AG04450 (cell line): ENCODE measurements around the gene DDRGK1. TPM values are rescaled to one million over a fixed set of nuclear protein-coding genes. Genes with fewer than 3 reads are reported as not detected.

Source experiments
- CTCF ChIA-PET: fragments of 300-600, 350-600 bp; formaldehyde crosslinking; extraction: SDS; loops from one replicate; lab custom pipeline; 2022; ENCODE audit warnings: antibody characterized with exemption, inconsistent platforms; lab: Charles Lee
- POLR2A ChIA-PET: fragments of 350-600 bp; formaldehyde crosslinking; extraction: SDS; loops from one replicate; lab custom pipeline; 2021; ENCODE audit warnings: antibody characterized with exemption, inconsistent platforms; lab: Yijun Ruan, JAX
- DNase-seq: peaks from one replicate; pipeline ENCODE4 v3.0.0-alpha.2; 2011; ENCODE audit warnings: low read depth, low spot score
- H3K27ac ChIP-seq: one replicate; pipeline ENCODE4 v1.5.1; 2012; ENCODE audit warnings: low read depth, low read length, control low read depth
- H3K27me3 ChIP-seq: one replicate; pipeline ENCODE4 v1.6.0; 2012; ENCODE audit warnings: low read length; ENCODE audit not compliant: control insufficient read depth, insufficient read depth
- H3K4me3 ChIP-seq: 2 replicates; pipeline ENCODE4 v1.5.1; 2011; ENCODE audit warnings: mild to moderate bottlenecking, low read depth, low read length, control low read depth
- H3K9me3 ChIP-seq: 2 replicates; pipeline ENCODE4 v1.5.1; 2012; ENCODE audit warnings: low read length; ENCODE audit not compliant: control insufficient read depth, insufficient read depth
- polyA plus RNA-seq: library from polyadenylated mRNA; depleted of rRNA; stranded (reverse); fragments of >200 nt; gene quantifications from 2 replicates; pipeline ENCODE4 v1.2.3, GENCODE V29; 2011
- TF ChIP-seq, protein P1 (sequence below): IDR thresholded peaks from 2 replicates; pipeline ENCODE4 v1.5.1; 2011; ENCODE audit warnings: low read depth, low read length, control low read depth, inconsistent platforms

Gene DDRGK1
- polyA plus RNA-seq, 1 experiment = 24.7 TPM

DNA sequence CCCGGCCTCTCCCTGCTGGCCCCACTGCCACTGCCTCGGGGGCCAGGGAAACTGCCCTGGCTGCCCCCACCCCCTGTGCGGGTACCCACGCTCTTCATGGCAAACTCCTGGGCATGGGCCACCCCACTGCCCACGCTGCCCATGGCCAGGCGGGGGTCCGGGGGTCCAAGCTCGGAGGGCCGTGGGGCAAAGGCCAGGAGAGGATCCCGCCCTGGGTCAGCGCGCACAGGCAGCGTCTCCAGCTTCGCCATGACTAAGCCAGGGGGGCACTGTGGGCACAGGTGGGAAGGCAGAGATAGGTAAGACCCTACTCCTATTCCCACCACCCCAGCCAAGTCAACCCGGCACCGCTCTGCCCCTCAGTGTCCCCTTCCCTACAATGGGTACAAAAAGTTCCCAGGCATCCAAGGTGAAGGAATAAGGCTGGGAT, 37.6 kb downstream of the DDRGK1 start:
- ChIA-PET POLR2A (no interaction called here), CTCF (no interaction called here)
- Histone ChIP-seq H3K27ac (no peak overlapping the region), H3K9me3 (no peaks in the 10 kb centered on the region), H3K27me3 (peaks cover 14% of the 10 kb centered on the region), H3K4me3 (no peak overlapping the region)
- TF ChIP-seq, protein P1, sequence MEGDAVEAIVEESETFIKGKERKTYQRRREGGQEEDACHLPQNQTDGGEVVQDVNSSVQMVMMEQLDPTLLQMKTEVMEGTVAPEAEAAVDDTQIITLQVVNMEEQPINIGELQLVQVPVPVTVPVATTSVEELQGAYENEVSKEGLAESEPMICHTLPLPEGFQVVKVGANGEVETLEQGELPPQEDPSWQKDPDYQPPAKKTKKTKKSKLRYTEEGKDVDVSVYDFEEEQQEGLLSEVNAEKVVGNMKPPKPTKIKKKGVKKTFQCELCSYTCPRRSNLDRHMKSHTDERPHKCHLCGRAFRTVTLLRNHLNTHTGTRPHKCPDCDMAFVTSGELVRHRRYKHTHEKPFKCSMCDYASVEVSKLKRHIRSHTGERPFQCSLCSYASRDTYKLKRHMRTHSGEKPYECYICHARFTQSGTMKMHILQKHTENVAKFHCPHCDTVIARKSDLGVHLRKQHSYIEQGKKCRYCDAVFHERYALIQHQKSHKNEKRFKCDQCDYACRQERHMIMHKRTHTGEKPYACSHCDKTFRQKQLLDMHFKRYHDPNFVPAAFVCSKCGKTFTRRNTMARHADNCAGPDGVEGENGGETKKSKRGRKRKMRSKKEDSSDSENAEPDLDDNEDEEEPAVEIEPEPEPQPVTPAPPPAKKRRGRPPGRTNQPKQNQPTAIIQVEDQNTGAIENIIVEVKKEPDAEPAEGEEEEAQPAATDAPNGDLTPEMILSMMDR = no peak
- DNase-seq = no peak

DNA sequence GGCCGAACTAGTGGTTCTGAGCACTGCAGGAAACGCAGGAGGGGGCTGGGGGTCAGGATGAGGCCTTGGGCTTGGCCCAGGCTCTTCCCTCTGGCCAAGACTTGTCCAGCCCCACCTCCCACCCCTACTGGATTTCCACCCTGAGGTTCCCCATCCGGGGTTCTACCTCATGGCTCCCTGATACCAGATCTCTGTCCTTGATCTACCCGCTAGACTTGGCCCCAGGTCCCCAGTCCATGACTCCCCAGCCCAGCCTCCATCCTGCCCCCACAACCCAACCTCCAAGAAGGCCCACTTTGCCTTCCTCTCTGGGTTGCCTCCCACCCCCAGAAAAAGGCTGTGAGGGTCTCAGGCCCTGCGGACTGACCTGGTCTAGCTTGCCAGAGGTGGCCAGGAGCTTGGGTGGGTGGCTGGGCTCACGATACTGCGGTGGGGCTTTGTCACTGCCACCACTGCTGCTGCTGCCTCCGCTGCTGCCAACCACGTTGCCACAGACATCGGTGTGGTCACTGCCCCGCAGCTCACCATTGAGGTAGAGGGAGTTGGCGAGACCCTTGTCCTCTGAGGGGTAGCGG, 38.1 kb downstream of the DDRGK1 start:
- DNase-seq = no peak

DNA sequence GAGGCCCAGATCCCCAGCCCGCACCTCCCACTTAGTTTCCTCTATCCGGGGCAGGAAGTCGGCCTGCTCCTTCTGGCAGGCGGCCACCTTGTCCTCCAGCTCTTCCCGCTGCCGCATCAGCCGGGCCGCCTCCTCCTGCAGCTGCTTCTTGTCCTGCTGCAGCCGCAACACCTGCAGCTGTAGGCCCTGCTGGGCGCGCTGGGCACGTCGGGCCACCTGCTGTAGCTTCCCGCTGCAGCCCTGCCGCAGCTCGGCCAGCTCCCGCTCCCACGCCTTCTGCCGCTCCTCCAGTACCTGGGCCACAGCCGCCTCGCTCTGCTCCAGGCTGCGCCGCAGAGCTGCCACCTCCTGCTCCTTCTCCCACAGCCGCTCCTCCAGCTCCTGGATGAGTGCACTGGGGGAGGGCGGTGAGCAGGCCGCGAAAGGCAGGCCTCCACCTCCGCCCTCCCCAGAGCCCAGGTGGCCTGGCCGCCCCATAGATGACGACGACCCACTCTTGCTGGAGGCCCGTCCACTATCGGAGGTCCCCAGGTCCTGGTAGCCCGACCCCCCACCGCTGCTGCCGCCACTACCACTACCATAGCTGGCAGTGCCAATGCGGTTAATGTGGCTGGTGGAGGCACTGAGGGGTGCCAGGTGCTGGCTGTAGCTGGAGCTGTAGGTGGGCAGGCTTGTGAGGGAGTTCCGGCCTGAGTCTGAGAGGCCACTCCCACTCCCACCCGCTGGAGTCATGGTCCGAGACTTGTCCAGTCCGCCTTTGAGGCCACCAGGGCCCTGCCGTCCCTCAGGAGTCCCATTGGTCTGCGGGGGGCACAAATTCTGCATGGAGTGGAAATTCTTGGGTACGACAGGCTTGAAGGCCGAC, 38.8 kb downstream of the DDRGK1 start:
- ChIA-PET CTCF (no interaction called here), POLR2A (interaction anchor here (0.7 kb wide), 1 partner anchor 652 kb away, joined by 4 read pairs; no protein-coding TSS in a partner anchor)
- TF ChIP-seq, protein P1 = no peak
- no peak for DNase-seq
- Histone ChIP-seq H3K27ac (no peak overlapping the region), H3K4me3 (no peak overlapping the region), H3K27me3 (peaks cover 11% of the 10 kb centered on the region), H3K9me3 (no peaks in the 10 kb centered on the region)

More for the DNA sequence above, 38.1 kb downstream of the DDRGK1 start:
- ChIA-PET POLR2A (no interaction called here), CTCF (no interaction called here)
- H3K4me3 ChIP-seq = no peak overlapping the region
- peaks cover 11% of the 10 kb centered on the region for H3K27me3 ChIP-seq
- no peaks in the 10 kb centered on the region for H3K9me3 ChIP-seq
- TF ChIP-seq, protein P1 = no peak
- no peak overlapping the region for H3K27ac ChIP-seq

DNA sequence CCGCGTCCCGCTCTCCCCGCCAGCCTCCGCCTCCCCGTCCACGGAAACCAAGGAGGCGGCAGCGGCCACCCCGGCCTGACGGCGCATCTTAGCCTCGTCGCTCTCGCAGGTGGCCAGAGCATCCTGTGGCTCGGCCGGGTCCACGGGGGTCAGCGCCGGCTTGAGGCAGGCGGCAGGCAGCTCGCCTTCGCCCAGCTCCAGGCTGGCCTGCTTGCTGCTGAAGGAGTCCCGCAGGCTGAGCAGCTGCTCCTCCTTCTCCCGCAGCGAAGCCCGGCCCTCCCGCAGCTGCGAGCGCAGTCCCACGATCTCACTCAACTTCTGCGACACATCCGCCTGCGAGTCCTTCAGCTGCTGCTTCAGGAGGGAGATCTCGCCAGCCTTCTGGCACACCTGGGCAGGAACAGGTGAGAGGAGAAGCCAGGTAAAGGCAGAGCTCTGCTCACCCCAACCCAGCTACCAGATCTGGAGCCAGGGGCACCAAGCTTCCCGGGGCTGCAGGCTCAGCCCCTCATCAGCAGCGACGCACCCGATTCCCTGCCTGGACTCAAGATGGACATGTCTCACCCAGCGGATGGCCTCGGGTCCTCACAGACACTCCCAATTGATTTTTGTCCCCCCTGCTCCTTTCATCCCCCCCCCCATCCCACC, 39.6 kb downstream of the DDRGK1 start:
- TF ChIP-seq, protein P1 = no peak
- CTCF ChIA-PET = interaction anchor here (0.7 kb wide), 1 partner anchor 398 kb away, joined by 4 read pairs; no protein-coding TSS in a partner anchor
- no peak overlapping the region for H3K27ac ChIP-seq
- peaks cover 11% of the 10 kb centered on the region for H3K27me3 ChIP-seq
- POLR2A ChIA-PET = interaction anchor here (0.6 to 0.7 kb wide), 2 partner anchors 47 to 653 kb away, joined by 3 to 4 read pairs; no protein-coding TSS in a partner anchor
- no peaks in the 10 kb centered on the region for H3K9me3 ChIP-seq
- DNase-seq = no peak
- no peak overlapping the region for H3K4me3 ChIP-seq
